Loucy (cell line): ENCODE measurements around the gene PPARG.

Experiments
- H2AFZ ChIP-seq: fragments of 200-600 bp; sonication (generic); 2 replicates; pipeline ENCODE4 v1.6.0; 2016; ENCODE audit warnings: antibody characterized with exemption, mild to moderate bottlenecking, low read length, moderate library complexity
- H3F3A ChIP-seq: fragments of 200-600 bp; 2 replicates; pipeline ENCODE4 v1.6.0; 2016; ENCODE audit warnings: antibody characterized with exemption, low read depth, mild to moderate bottlenecking
- H3K27me3 ChIP-seq: fragments of 200-600 bp; sonication (generic); 2 replicates; pipeline ENCODE4 v1.6.1; 2014; ENCODE audit warnings: low read length, mild to moderate bottlenecking; ENCODE audit not compliant: insufficient read depth, poor library complexity, severe bottlenecking
- H3K36me3 ChIP-seq: fragments of 200-600 bp; sonication (generic); 2 replicates; pipeline ENCODE4 v1.6.1; 2016; ENCODE audit warnings: low read length; ENCODE audit not compliant: insufficient read depth
- H3K4me1 ChIP-seq: fragments of 200-600 bp; sonication (generic); 2 replicates; pipeline ENCODE4 v1.5.1; 2014; ENCODE audit warnings: low read length, mild to moderate bottlenecking; ENCODE audit not compliant: insufficient read depth, poor library complexity, severe bottlenecking
- H3K4me2 ChIP-seq: fragments of 200-600 bp; sonication (generic); 2 replicates; pipeline ENCODE4 v1.6.0; 2014; ENCODE audit warnings: antibody characterized with exemption, low read length, low read depth, mild to moderate bottlenecking; ENCODE audit not compliant: poor library complexity, severe bottlenecking
- H3K4me3 ChIP-seq: fragments of 200-600 bp; sonication (generic); 2 replicates; pipeline ENCODE4 v1.5.1; 2014; ENCODE audit warnings: low read length, mild to moderate bottlenecking, mixed read lengths; ENCODE audit not compliant: poor library complexity, severe bottlenecking
- H3K79me2 ChIP-seq: fragments of 200-600 bp; sonication (generic); 2 replicates; pipeline ENCODE4 v1.6.1; 2014; ENCODE audit warnings: low read length; ENCODE audit not compliant: insufficient read depth
- H3K9ac ChIP-seq: fragments of 200-600 bp; sonication (generic); 2 replicates; pipeline ENCODE4 v1.6.0; 2014; ENCODE audit warnings: mild to moderate bottlenecking, low read depth, low read length, moderate library complexity; ENCODE audit not compliant: poor library complexity, severe bottlenecking
- H3K9me2 ChIP-seq: fragments of 200-600 bp; sonication (generic); replicated peaks from 2 replicates; pipeline ENCODE4 v1.6.1; 2016; ENCODE audit warnings: low read depth, low read length, mixed read lengths
- H3K9me3 ChIP-seq: fragments of 200-600 bp; sonication (generic); 2 replicates; pipeline ENCODE4 v1.6.1; 2014; ENCODE audit warnings: mild to moderate bottlenecking, antibody characterized with exemption, low read length, low read depth; ENCODE audit not compliant: insufficient read depth
- H4K20me1 ChIP-seq: fragments of 200-600 bp; sonication (generic); 2 replicates; pipeline ENCODE4 v1.6.0; 2014; ENCODE audit warnings: antibody characterized with exemption, low read length, mild to moderate bottlenecking; ENCODE audit not compliant: insufficient read depth, poor library complexity, severe bottlenecking
- CTCF ChIP-seq: fragments of 200-600 bp; sonication (generic); conservative IDR thresholded peaks from 2 replicates; pipeline ENCODE4 v1.5.1; 2014; ENCODE audit warnings: mild to moderate bottlenecking, antibody characterized with exemption, low read length
- EZH2phosphoT487 ChIP-seq: fragments of 200-600 bp; IDR thresholded peaks from 2 replicates; pipeline ENCODE4 v1.6.1; 2018; ENCODE audit warnings: antibody characterized with exemption, mild to moderate bottlenecking, moderate library complexity, borderline replicate concordance

The PPARG gene

GRCh38 chr3:12294885-12295580 is 6.2 kb downstream of the PPARG start:
- no peaks in the 10 kb centered on the region for H3K4me1 ChIP-seq
- no peaks in the 10 kb centered on the region for H3F3A ChIP-seq
- no peak overlapping the region for H2AFZ ChIP-seq
- H3K9me3 ChIP-seq, result no peaks in the 10 kb centered on the region
- H3K79me2 ChIP-seq, result no peaks in the 10 kb centered on the region
- H3K27me3 ChIP-seq, result no peaks in the 10 kb centered on the region
- no peak overlapping the region for H3K4me2 ChIP-seq
- H3K9ac ChIP-seq, result no peak overlapping the region
- H3K36me3 ChIP-seq, result no peaks in the 10 kb centered on the region
- H3K9me2 ChIP-seq, result no peaks in the 10 kb centered on the region
- TF ChIP-seq EZH2phosphoT487, result no peak
- TF ChIP-seq CTCF, result no peak
- H3K4me3 ChIP-seq, result no peak overlapping the region
- H4K20me1 ChIP-seq, result no peaks in the 10 kb centered on the region

- H3K4me2 ChIP-seq, result no peak overlapping the region
- no peaks in the 10 kb centered on the region for H3K9me2 ChIP-seq
- no peaks in the 10 kb centered on the region for H3K79me2 ChIP-seq
- no peaks in the 10 kb centered on the region for H3K27me3 ChIP-seq
- no peak overlapping the region for H3K9ac ChIP-seq
- no peak overlapping the region for H3K4me3 ChIP-seq
- no peaks in the 10 kb centered on the region for H3F3A ChIP-seq
- H3K9me3 ChIP-seq, result no peaks in the 10 kb centered on the region
- H4K20me1 ChIP-seq, result no peaks in the 10 kb centered on the region
- no peaks in the 10 kb centered on the region for H3K36me3 ChIP-seq
- no peak overlapping the region for H2AFZ ChIP-seq
- TF ChIP-seq CTCF (no peak), EZH2phosphoT487 (no peak)
- H3K4me1 ChIP-seq, result no peaks in the 10 kb centered on the region
Observed at GRCh38 chr3:12296511-12296910, 7.6 kb downstream of the PPARG start.

GRCh38 chr3:12299026-12299425 is 10.2 kb downstream of the PPARG start:
- Histone ChIP-seq H3K79me2 (no peaks in the 10 kb centered on the region), H3K4me3 (no peak overlapping the region), H3K4me1 (no peaks in the 10 kb centered on the region), H3F3A (no peaks in the 10 kb centered on the region), H4K20me1 (no peaks in the 10 kb centered on the region), H3K9me2 (no peaks in the 10 kb centered on the region), H3K9ac (no peak overlapping the region), H3K4me2 (no peak overlapping the region), H3K9me3 (no peaks in the 10 kb centered on the region), H3K36me3 (no peaks in the 10 kb centered on the region), H3K27me3 (no peaks in the 10 kb centered on the region), H2AFZ (no peak overlapping the region)
- TF ChIP-seq CTCF (no peak), EZH2phosphoT487 (no peak)
